GM18502 (cell line): ENCODE measurements around the gene SUZ12.
"Not testable (repeated sequence)": the region's sequence is repeated elsewhere in the genome, so short reads cannot be mapped to it uniquely, and the experiment has no call there.

Source experiments
- ATAC-seq: cut with Tn5 transposase; IDR thresholded peaks from one replicate; pipeline ENCODE4 v1.9.1; 2021; ENCODE audit warnings: mild to moderate bottlenecking; ENCODE audit not compliant: unreplicated experiment, poor library complexity

Gene SUZ12

GRCh38 chr17:31936615-31937609, at the start of gene SUZ12:
SUZ12 (plus strand) TSS chr17:31937007; CDS start chr17:31937247, 240 bp downstream.
- peak; percentile 90 for ATAC-seq

GRCh38 chr17:31888124-31888523, 48.7 kb upstream of the SUZ12 start:
- ATAC-seq = no peak

GRCh38 chr17:31900877-31901276, 35.9 kb upstream of the SUZ12 start:
- ATAC-seq = no peak

DNA sequence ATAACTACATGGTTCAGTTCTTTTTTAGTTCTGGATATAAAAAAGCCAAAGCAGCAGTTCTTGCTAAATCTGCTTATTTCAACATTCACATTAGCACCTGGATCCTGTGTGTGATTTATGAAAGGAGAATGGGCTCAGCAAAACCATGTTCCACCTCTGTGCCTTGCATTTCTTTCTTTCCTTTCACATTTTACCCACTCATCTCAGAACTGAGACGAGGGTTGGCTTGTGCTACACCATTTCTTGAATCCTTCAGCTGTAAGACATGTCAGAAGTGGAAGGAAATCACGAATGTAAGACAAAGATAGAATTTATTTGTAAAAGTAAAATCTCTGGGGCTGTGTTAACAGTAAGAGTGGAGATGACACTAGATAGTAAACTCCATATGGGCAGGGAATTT, 34.1 kb upstream of the SUZ12 start:
- ATAC-seq = no peak

DNA sequence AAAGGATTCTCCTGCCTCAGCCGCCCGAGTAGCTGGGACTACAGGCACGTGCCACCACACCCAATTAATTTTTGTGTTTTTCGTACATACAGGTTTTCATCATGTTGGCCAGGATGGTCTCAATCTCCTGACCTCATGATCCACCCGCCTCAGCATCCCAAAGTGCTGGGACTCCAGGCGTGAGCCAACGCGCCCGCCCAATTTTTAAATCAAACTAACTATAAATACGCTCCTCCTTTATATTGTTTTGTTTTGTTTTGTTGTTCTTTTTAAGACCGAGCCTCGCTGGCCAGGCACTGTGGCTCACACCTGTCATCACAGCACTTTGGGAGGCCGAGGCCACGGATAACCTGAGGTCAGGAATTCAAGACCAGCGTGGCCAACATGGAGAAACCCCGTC, 33.4 kb upstream of the SUZ12 start:
- no peak for ATAC-seq

DNA sequence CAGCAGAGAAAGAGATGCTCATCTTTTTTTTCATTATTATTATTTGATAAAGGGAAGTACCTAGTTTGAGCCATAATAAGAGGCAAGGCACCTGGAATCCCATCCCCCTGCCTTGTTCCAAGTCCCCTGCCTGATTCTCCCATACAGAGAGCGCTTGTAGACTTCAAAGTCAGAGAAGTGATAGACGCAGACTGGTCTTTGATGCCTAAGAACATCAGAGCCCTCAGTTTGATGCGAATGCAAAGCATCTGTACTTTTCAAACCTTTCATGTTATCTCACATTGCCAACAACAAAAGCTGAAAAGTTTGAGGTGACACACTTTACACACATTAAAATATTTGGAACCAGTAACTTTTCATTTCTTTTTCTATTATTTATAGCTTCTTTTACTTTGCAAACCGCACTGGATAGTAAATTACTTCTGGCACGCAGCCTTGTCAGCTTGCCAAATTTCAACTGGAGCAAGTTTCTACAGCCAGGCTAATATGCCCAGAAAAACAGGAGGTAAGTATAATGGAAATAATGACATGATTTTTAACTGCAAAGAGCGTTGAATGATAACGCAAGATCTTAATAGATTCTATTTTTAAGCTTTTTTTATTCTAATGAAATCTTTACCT, 29.4 kb upstream of the SUZ12 start:
- no peak for ATAC-seq

GRCh38 chr17:31908386-31908785, 28.4 kb upstream of the SUZ12 start:
- ATAC-seq = no peak

GRCh38 chr17:31912705-31913104, 24.1 kb upstream of the SUZ12 start:
- not testable (repeated sequence) for ATAC-seq

DNA sequence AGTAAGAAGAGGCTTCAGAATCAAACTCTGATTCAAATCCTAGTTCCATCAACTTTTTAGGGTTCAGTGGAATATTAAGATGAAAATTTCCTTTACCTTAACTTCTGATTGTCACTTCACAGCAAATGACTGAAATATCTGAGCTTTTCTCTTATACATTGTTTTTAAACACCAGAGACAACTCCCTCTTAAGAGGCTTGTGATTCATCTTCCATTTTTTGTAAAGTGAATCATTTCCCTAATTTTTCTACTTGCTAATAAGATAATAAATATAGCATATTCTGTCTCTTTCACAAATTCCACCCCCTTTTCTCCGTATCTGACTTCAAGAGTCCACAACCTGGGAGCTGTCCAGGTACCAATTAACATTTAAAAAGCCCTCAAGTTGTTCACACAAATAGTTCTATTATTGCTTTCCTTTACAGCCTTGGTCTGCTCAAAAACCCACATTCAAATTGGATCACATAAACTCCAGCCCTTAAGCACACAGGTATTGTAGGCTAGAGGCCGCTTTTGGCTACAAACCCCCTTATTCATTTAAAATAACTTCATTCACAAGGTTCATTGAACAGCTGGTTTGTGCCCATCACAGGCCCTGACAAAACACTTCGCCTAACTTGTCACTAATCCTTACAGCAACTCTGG, 21.2 kb upstream of the SUZ12 start:
- no peak for ATAC-seq

- no peak for ATAC-seq
These were observed 20.2 kb upstream of the SUZ12 start for GRCh38 chr17:31916491-31917064.

DNA sequence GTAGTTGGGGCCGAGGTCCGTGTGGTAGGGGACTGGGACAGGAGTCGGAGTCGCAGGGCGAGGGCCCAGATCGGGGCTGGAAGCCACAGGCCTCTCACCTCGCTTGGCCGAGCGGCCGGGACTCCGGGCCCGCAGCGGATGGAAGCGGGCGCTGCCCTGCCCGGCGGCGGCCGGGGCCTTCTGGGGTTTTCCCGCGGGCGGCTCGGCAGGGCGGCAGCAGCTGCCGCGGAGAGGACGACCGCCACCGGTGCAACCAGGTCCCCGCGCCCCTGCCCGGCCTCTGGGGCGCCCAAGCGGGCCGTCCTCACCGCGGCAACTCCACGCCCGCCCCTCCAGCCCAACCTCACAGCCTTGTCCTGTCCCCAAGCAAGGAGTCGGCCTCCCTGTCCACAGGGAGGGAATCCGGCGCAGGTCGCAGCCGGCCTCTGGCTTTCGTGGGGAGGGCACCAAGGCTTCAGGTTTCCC, 19.7 kb upstream of the SUZ12 start:
- ATAC-seq = no peak

- not testable (repeated sequence) for ATAC-seq
These were observed 19.1 kb upstream of the SUZ12 start for GRCh38 chr17:31917721-31918120.

GRCh38 chr17:31918701-31919128, 18.1 kb upstream of the SUZ12 start:
- ATAC-seq = no peak

DNA sequence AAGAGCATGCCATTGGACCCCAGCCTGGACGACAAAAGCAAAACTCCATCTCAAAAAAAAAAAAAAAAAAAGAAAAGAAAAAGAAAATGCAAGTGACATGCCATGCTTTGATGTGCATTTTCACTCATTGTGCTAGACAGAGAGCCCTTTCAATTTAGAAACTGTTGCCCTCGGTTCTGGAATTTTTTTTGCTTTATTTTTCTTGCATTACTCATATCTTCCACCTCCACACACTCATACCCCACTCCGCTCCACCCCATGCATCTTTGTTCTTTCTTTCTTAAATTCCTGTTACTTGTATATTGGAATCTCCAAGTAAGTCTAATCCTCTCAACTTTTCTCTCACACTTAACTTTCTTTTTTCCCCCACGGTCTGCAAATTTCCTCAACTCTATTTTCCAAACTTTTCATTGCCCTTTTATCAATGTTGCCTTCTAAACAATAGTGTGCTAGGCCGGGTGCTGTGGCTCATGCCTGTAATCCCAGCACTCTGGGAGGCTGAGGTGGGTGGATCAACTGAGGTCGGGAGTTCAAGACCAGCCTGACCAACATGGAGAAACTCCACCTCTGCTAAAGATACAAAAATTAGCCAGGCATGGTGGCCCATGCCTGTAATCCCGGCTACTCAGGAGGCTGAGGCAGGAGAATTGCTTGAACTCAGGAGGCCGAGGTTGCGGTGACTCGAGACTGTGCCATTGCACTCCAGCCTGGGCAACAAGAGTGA, 16.8 kb upstream of the SUZ12 start:
- no peak for ATAC-seq

GRCh38 chr17:31926100-31926729, 10.6 kb upstream of the SUZ12 start:
- no peak for ATAC-seq

DNA sequence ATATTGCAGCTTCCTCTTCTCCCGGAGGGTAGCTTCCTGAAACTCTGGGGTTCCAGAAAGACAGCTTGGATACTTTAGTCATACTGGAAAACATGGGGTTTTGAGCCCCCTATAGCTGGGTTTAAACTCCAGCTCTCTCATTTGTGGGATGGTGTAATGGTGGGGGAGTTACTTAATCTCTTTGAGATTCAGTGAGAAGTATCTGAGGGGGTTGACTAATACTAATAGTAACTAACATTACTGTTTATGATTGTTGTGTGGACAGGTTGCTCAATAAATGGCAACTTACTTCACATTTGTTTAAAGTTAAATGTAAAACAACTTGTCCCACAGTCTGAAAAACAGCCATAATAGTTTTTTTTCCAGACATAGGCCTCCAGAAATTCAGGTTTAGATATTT, 5.1 kb upstream of the SUZ12 start:
- ATAC-seq = no peak

GRCh38 chr17:31935512-31935911, 1.3 kb upstream of the SUZ12 start:
- no peak for ATAC-seq

DNA sequence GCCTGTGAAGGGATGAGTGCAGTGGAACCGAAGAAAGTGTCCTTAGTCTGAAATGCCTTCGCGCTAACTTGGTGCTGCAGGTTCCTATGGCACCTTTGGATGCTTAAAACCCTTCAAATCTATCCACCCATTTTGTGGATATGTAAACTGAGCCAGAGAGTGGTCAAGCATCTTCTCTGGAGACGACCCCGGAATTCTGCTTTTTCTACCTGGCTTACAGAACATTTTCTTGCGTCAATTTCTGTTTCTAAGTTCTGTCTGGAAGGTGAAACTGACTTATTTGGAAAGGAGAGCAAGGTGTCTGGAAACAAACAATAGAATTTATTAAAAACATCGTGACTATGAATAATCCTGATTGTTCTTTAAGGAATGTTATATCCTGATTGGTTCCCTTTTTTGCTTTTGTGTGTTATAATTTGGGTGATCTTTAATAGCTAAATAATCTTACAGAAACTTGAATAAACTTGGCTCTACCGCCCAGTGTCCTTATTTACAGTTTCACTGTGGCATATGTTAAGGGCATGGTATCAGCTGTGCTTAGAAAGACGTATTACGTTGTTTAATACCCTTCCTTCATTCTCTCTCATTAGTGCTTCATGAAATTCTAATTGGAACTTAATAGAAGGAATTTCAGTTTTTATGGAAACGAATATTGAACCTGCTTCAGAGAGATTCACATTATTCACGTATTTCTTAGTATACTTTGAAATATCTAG, 1.3 kb downstream of the SUZ12 start:
- ATAC-seq = not testable (repeated sequence)

- ATAC-seq = not testable (repeated sequence)
These were observed 5.1 kb downstream of the SUZ12 start for GRCh38 chr17:31941916-31942315.
